Peyer's patch (tissue), 4 donors: Measurements from ENCODE around the gene DHX34. TPM values are rescaled to one million over a fixed set of nuclear protein-coding genes. Genes with fewer than 3 reads are reported as not detected.
A peak's percentile ranks its signal among the peaks of the same experiment; 100 is the strongest.

Experiments
- DNase-seq, 3 donors: peaks; one replicate each; pipeline ENCODE4 v3.0.0-alpha.2; 2017 to 2019
- H3K27ac ChIP-seq, 4 donors: fragments of 200-600 bp; sonication (generic); one replicate each; pipeline ENCODE4 v1.5.1; 2016 to 2019
- H3K27me3 ChIP-seq, 2 donors: fragments of 200-600 bp; sonication (generic); one replicate each; pipeline ENCODE4 v1.5.1; 2019
- H3K36me3 ChIP-seq, 3 donors: fragments of 200-600 bp; sonication (generic); one replicate each; pipeline ENCODE4 v1.5.1; 2016 to 2019
- H3K4me1 ChIP-seq, 4 donors: fragments of 200-600 bp; sonication (generic); one replicate each; pipeline ENCODE4 v1.5.1; 2016 to 2019
- H3K4me3 ChIP-seq, 4 donors: fragments of 200-600 bp; sonication (generic); 1 replicate in 3 of 4; 2 replicates in 1 of 4; pipeline ENCODE4 v1.5.1; 2016 to 2019; ENCODE audit warnings: mild to moderate bottlenecking in 1 of 4
- H3K9me3 ChIP-seq, 4 donors: fragments of 200-600 bp; sonication (generic); one replicate each; pipeline ENCODE4 v1.5.1; 2016 to 2019; ENCODE audit warnings: mild to moderate bottlenecking in 1 of 4
- CTCF ChIP-seq, 6 experiments: fragments of 450-650 bp in 4 of 6; fragments of 200-600 bp in 2 of 6; sonication (generic) in 1 of 6; IDR thresholded peaks; one replicate each; pipeline ENCODE4 v1.5.1; 2017 to 2019; ENCODE audit warnings: antibody characterized with exemption in 6 of 6, mild to moderate bottlenecking in 3 of 6, moderate library complexity in 1 of 6
- POLR2A ChIP-seq, 2 donors: fragments of 450-650 bp; IDR thresholded peaks; one replicate each; pipeline ENCODE4 v1.5.1; 2017; ENCODE audit warnings: antibody characterized with exemption in 2 of 2, mild to moderate bottlenecking in 2 of 2, moderate library complexity in 2 of 2
- total RNA-seq, 4 donors: library from RNA; depleted of rRNA; stranded (reverse); fragments of >200 nt; gene quantifications; one replicate each; pipeline ENCODE4 v1.1.0, GENCODE V29; 2016

DHX34 gene
- total RNA-seq, 4 donors from 2014 or later = 13.1 to 51.2 (median 30.0) TPM

GRCh38 chr19:47306303-47306702 is 42.8 kb upstream of the DHX34 start:
- TF ChIP-seq POLR2A (IDR thresholded peaks at IDR 0.05) (no peak), CTCF (IDR thresholded peaks at IDR 0.05) (no peak)
- Histone ChIP-seq H3K4me3 (no peak overlapping the region), H3K9me3 (no peaks in the 10 kb centered on the region), H3K27ac (no peak overlapping the region), H3K27me3 (no peaks in the 10 kb centered on the region), H3K4me1 (no peaks in the 10 kb centered on the region), H3K36me3 (no peaks in the 10 kb centered on the region)
- DNase-seq = no peak

GRCh38 chr19:47309038-47309437 is 40.1 kb upstream of the DHX34 start:
- H3K4me1 ChIP-seq = no peaks in the 10 kb centered on the region
- no peak for DNase-seq
- H3K36me3 ChIP-seq = no peaks in the 10 kb centered on the region
- H3K4me3 ChIP-seq = no peak overlapping the region
- no peaks in the 10 kb centered on the region for H3K27me3 ChIP-seq
- H3K9me3 ChIP-seq = no peaks in the 10 kb centered on the region
- no peak overlapping the region for H3K27ac ChIP-seq
- TF ChIP-seq CTCF (IDR thresholded peaks at IDR 0.05) (no peak), POLR2A (IDR thresholded peaks at IDR 0.05) (no peak)

GRCh38 chr19:47309608-47310007 is 39.5 kb upstream of the DHX34 start, which contains the start of gene C5AR1:
Gene C5AR1 (plus strand): TSS chr19:47309861. CDS start chr19:47309896, 35 bp downstream.
- no peak for TF ChIP-seq POLR2A (IDR thresholded peaks at IDR 0.05)
- TF ChIP-seq CTCF (IDR thresholded peaks at IDR 0.05) = no peak
- H3K9me3 ChIP-seq = no peaks in the 10 kb centered on the region
- H3K27me3 ChIP-seq = no peaks in the 10 kb centered on the region
- H3K36me3 ChIP-seq = no peaks in the 10 kb centered on the region
- peak within 1 kb of the TSS in 2 of 4 donors; percentile 5 to 7 for H3K27ac ChIP-seq
- no peaks in the 10 kb centered on the region for H3K4me1 ChIP-seq
- H3K4me3 ChIP-seq = peak within 1 kb of the TSS in 1 of 4 donors; percentile 4
- peak in 1 of 3 donors; percentile 55 for DNase-seq

GRCh38 chr19:47310323-47310722 is 38.8 kb upstream of the DHX34 start:
- H3K27me3 ChIP-seq = no peaks in the 10 kb centered on the region
- H3K4me1 ChIP-seq = no peaks in the 10 kb centered on the region
- H3K36me3 ChIP-seq = no peaks in the 10 kb centered on the region
- TF ChIP-seq POLR2A (IDR thresholded peaks at IDR 0.05) (no peak), CTCF (IDR thresholded peaks at IDR 0.05) (no peak)
- peak overlapping the region in 1 of 4 donors; percentile 5 for H3K27ac ChIP-seq
- no peak for DNase-seq
- peak overlapping the region in 1 of 4 donors; percentile 4 for H3K4me3 ChIP-seq
- no peaks in the 10 kb centered on the region for H3K9me3 ChIP-seq

- Histone ChIP-seq H3K27ac (no peak overlapping the region), H3K9me3 (no peaks in the 10 kb centered on the region), H3K27me3 (no peaks in the 10 kb centered on the region), H3K36me3 (no peaks in the 10 kb centered on the region), H3K4me1 (no peaks in the 10 kb centered on the region), H3K4me3 (no peak overlapping the region)
- TF ChIP-seq POLR2A (IDR thresholded peaks at IDR 0.05) (no peak), CTCF (IDR thresholded peaks at IDR 0.05) (no peak)
- DNase-seq = no peak
Measured at GRCh38 chr19:47310819-47311218, 38.3 kb upstream of the DHX34 start.
